Activated T-helper 2 cell treated with anti-CD3 and anti-CD28 coated beads, Interferon-gamma antibody, Interleukin-2, Interleukin-4, amounts not matched to agents 10 μg/mL and 5 μg/mL and 100 μg/mL, durations not matched to agents 14 hours and 24 hours and 36 hours (primary cell): ENCODE data around the gene INSL3. TPM values are rescaled to one million over a fixed set of nuclear protein-coding genes. Genes with fewer than 3 reads are reported as not detected.

Experiments
- total RNA-seq: library from RNA; stranded (reverse); gene quantifications from 2 replicates; pipeline ENCODE4 v1.2.3, GENCODE V29; 2022

The INSL3 gene
- total RNA-seq, 1 donor from 2014 or later = 6.9 TPM

Other genes starting within 250 kb of the INSL3 start
- 0.02 TPM in 1 of 2 replicates, not detected in the other for gene UNC13A, start 133.2 kb downstream of the INSL3 start, total RNA-seq
- 66.7 and 80.3 TPM in 2 replicates for gene MAP1S, start 102.0 kb downstream of the INSL3 start, total RNA-seq
- 74.7 and 75.6 TPM in 2 replicates for gene FCHO1, start 70.0 kb downstream of the INSL3 start, total RNA-seq
- gene B3GNT3, start 26.4 kb downstream of the INSL3 start, total RNA-seq = not detected in 2 replicates
- gene JAK3, start 26.5 kb upstream of the INSL3 start, total RNA-seq = 212 and 221 TPM in 2 replicates
- 2,784 and 2,842 TPM in 2 replicates for gene RPL18A, start 38.4 kb upstream of the INSL3 start, total RNA-seq
- 0.69 and 0.75 TPM in 2 replicates for gene SLC5A5, start 50.4 kb upstream of the INSL3 start, total RNA-seq
- 116 and 123 TPM in 2 replicates for gene CCDC124, start 111.5 kb upstream of the INSL3 start, total RNA-seq
- gene KCNN1, start 145.6 kb upstream of the INSL3 start, total RNA-seq = 0.14 and 0.16 TPM in 2 replicates
- 39.2 and 40.5 TPM in 2 replicates for gene ARRDC2, start 186.7 kb upstream of the INSL3 start, total RNA-seq